Right lobe of liver (tissue), 4 donors: ENCODE measurements around the gene SLC25A51.

Experiments
- POLR2A ChIP-seq: fragments of 450-650 bp; IDR thresholded peaks from one replicate; pipeline ENCODE4 v1.6.1; 2017; ENCODE audit warnings: antibody characterized with exemption, mild to moderate bottlenecking
- TF ChIP-seq, protein P1 (sequence below), 4 donors: fragments of 200-600 bp in 3 of 4; fragments of 450-650 bp in 1 of 4; IDR thresholded peaks; one replicate each; pipeline versions ENCODE4 v1.5.1 to v1.8.0; 2016 to 2022; ENCODE audit warnings: antibody characterized with exemption in 4 of 4, mild to moderate bottlenecking in 2 of 4
- donor health status: DM: no; HTN: no; CAD: no.
- donor health status: DM: no; HTN: no; CAD: no.
- donor health status: DM: no; HTN: yes; CAD: no.

DNA sequence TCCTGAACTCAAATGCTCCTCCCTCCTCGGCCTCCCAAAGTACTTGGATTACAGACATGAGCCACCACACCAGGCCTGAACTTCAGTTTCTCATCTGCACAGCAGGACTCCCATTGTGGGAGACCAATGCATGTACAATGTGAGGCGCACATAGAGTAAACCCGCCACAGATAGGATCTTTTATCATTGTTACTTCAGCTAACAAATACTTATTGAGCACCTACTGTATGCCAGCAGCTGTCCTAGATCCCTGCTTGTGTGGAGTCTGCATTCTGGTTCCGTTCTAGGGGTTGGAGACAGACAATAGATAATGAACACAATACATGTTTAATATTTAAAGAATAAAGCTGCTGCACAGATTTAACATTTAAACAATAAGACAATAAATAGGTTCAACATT, 6.3 kb upstream of the SLC25A51 start:
- TF ChIP-seq, protein P1, sequence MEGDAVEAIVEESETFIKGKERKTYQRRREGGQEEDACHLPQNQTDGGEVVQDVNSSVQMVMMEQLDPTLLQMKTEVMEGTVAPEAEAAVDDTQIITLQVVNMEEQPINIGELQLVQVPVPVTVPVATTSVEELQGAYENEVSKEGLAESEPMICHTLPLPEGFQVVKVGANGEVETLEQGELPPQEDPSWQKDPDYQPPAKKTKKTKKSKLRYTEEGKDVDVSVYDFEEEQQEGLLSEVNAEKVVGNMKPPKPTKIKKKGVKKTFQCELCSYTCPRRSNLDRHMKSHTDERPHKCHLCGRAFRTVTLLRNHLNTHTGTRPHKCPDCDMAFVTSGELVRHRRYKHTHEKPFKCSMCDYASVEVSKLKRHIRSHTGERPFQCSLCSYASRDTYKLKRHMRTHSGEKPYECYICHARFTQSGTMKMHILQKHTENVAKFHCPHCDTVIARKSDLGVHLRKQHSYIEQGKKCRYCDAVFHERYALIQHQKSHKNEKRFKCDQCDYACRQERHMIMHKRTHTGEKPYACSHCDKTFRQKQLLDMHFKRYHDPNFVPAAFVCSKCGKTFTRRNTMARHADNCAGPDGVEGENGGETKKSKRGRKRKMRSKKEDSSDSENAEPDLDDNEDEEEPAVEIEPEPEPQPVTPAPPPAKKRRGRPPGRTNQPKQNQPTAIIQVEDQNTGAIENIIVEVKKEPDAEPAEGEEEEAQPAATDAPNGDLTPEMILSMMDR (IDR thresholded peaks at IDR 0.05): no peak
- no peak for TF ChIP-seq POLR2A
